ENCODE measurements around the gene DLEC1.

The DLEC1 gene

GRCh38 chr3:38115645-38116427 is 76.8 kb downstream of the DLEC1 start:
- no peak for DNase-seq
- in situ Hi-C loops (cut with MboI; ENCODE audit: low pct_unique_long_range_greater_than_20kb, low sequenced_read_pairs): no loop called here

GRCh38 chr3:38116471-38117162 is 77.6 kb downstream of the DLEC1 start:
- DNase-seq: no peak
- in situ Hi-C loops (cut with MboI; ENCODE audit: low pct_unique_long_range_greater_than_20kb, low sequenced_read_pairs): no loop called here

- no peak for DNase-seq
- in situ Hi-C loops (cut with MboI; ENCODE audit: low pct_unique_long_range_greater_than_20kb, low sequenced_read_pairs): no loop called here
Measured at GRCh38 chr3:38117163-38117716, 78.2 kb downstream of the DLEC1 start.

- in situ Hi-C loops (cut with MboI; ENCODE audit: low pct_unique_long_range_greater_than_20kb, low sequenced_read_pairs): no loop called here
- peak; percentile 85 for DNase-seq
Measured at GRCh38 chr3:38117748-38118420, 78.9 kb downstream of the DLEC1 start.

- DNase-seq: no peak
- in situ Hi-C loops (cut with MboI; ENCODE audit: low pct_unique_long_range_greater_than_20kb, low sequenced_read_pairs): no loop called here
Measured at GRCh38 chr3:38118421-38119247, 79.6 kb downstream of the DLEC1 start.

DNA sequence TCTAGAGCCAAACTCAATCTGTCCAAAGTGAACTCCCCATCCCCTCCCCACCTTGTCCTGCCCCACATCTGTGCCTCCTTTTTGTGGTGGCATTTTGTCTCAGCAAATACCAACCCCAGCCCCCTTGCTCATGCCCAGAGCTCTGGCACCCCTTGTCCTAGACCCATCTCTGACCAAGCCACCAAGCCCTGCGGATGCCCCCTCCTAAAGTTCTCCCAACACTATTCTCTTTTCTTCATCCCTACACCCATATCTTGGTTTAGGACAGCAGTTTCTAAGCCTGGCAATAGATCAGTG is 80.2 kb downstream of the DLEC1 start:
- in situ Hi-C loops (cut with MboI; ENCODE audit: low pct_unique_long_range_greater_than_20kb, low sequenced_read_pairs): no loop called here
- no peak for DNase-seq

GRCh38 chr3:38119821-38120692 is 81.0 kb downstream of the DLEC1 start:
- no peak for DNase-seq
- in situ Hi-C loops (cut with MboI; ENCODE audit: low pct_unique_long_range_greater_than_20kb, low sequenced_read_pairs): no loop called here

GRCh38 chr3:38120693-38121450 is 81.9 kb downstream of the DLEC1 start:
- DNase-seq: no peak
- in situ Hi-C loops (cut with MboI; ENCODE audit: low pct_unique_long_range_greater_than_20kb, low sequenced_read_pairs): no loop called here

DNA sequence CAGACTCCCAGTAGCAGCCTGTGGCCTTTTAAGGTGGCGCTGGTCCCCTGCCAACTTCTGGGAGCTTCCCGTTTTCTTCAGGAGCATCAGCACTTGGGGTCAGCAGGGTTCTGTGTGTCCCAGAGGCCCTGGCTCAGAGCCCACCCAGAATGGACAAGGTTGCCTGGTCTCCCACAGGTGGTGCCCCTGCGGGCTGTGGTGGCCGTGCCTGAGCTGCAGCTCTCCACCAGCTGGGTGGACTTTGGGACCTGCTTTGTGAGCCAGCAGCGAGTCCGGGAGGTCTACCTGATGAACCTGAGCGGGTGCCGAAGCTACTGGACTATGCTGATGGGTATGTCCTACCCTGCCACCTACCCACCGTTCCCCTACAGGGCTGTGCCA is 82.4 kb downstream of the DLEC1 start:
- no peak for DNase-seq
- in situ Hi-C loops (cut with MboI; ENCODE audit: low pct_unique_long_range_greater_than_20kb, low sequenced_read_pairs): no loop called here

DNA sequence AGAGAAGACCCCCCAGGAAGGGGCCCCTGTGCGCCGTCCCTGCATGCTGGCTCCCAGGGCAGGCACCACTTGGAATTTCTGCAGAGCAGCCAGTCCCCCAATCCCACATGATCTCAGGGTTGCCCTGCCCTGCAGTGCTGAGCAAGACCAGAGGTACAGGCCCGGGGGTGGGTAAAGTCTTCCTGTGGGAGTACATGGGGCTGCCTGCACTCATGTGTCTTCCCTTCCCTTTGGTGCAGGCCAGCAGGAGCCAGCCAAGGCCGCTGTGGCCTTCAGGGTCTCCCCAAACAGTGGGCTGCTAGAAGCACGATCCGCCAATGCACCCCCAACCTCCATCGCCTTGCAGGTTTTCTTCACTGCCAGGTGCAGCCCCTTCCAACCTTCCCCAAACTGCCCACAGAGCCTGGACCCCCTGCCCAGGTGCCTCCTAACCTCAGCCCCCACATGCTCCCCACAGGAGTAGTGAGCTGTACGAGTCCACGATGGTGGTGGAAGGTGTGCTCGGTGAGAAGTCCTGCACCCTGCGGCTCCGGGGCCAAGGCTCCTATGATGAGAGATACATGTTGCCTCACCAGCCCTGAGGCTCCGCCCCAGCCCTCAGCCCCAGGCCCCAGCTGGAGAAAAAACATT is 82.9 kb downstream of the DLEC1 start:
- in situ Hi-C loops (cut with MboI; ENCODE audit: low pct_unique_long_range_greater_than_20kb, low sequenced_read_pairs): no loop called here
- no peak for DNase-seq

DNA sequence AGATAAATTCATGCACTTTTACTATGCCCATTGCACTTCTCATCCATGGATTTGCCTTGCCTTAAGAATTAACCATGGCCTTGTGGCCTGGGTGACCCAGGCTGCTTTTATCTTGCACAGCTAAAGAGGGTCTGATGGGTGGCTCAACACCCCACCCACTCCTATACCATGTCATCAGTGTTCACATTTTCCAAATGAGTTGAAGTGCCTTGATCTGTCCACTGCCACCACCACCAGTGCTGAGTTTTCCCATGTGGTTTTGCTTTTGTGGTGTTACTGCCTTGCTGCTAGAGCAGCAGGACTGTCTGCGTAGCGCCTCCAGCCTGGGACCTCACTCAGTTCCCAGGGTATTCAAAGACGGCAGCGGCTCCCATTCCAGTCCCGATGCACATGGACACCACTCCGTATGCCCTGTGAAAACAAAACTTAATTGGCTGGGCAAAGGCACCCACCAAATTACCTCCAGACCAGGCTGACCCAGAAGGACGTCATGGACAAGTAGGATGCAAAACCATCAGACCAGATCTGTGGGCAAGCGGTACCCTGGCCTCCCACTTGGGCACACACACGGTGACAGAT is 83.8 kb downstream of the DLEC1 start:
- in situ Hi-C loops (cut with MboI; ENCODE audit: low pct_unique_long_range_greater_than_20kb, low sequenced_read_pairs): no loop called here
- DNase-seq: no peak

DNA sequence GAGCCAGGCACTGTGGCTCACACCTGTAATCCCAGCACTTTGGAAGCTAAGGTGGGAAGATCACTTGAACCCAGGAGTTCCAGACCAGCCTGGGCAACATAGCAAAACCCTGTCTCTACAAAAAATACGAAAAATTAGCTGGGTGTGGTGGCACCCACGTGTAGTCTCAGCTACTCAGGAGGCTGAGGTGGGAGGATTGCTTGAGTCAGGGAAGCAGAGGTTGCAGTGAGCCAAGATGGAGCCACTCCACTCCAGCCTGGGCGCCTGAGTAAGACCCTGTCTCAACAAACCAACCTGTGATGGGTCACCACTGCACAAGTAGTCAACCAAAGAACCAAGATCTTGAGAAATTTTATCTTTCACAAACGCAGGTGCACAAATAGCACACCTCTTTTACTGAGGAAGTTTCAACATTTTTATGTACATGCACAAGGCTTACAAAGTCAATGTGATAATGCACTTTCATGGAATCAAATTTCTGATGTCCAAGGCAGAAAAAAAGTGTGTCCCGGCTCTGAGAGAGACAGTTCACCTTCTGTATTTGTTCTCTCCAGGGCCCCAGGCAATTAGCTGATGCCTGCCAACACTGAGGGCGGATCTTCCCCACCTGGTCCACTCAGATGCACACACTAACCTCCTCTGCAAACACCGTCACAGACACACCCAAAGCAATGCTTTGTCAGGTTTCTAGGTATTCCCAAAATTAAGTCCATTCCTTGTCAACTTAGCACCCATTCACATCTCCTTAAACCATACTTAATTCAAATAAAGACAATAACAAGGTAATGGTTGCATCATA is 85.5 kb downstream of the DLEC1 start:
- in situ Hi-C loops (cut with MboI; ENCODE audit: low pct_unique_long_range_greater_than_20kb, low sequenced_read_pairs): loop anchor here (25.0 kb wide), 1 partner anchor 363 kb away; the partner anchor contains the start of gene EXOG
- DNase-seq: no peak

GRCh38 chr3:38125305-38126120 is 86.5 kb downstream of the DLEC1 start:
- in situ Hi-C loops (cut with MboI; ENCODE audit: low pct_unique_long_range_greater_than_20kb, low sequenced_read_pairs): loop anchor here (25.0 kb wide), 1 partner anchor 362 kb away; the partner anchor contains the start of gene EXOG
- no peak for DNase-seq

DNA sequence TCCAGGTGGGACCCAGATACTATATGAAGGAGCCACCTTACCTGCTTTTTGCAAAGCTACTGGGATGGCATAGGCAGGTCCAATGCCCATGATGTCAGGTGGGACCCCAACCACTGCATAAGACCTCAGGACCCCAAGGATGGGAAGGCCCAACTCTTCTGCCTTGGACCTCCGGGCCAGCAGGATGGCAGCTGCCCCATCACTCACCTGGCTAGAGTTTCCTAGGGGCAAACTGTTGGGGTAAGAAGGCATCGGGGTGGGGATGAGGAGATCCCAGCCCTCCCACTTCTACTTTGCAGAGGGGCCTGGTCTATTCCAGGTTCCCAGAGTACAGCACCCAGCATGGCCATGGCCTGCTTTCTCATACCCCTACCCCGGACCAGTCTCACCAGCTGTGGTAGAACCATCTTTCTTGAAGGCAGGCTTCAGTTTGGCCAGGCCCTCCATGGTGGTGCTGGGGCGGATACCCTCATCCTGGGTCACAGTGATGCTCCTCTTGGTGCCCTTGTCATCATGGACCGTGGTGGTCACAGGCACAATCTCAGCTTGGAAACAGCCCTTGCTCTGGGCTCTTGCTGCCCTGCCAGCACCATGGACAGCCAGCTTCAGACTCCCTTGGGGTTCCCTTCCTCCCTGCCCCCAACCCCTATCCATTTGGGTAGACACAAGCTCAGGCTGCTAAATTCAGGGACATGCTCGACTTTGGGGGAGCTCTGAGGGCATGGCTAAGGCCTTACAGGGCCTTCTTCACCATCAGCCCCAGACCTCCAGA is 87.3 kb downstream of the DLEC1 start:
- DNase-seq: no peak
- in situ Hi-C loops (cut with MboI; ENCODE audit: low pct_unique_long_range_greater_than_20kb, low sequenced_read_pairs): loop anchor here (25.0 kb wide), 1 partner anchor 361 kb away; the partner anchor contains the start of gene EXOG

Measured in KBM-7 (cell line).